Measurements from ENCODE around the gene SDHA. TPM values are rescaled to one million over a fixed set of nuclear protein-coding genes. Genes with fewer than 3 reads are reported as not detected.
"Not testable (repeated sequence)": the region's sequence is repeated elsewhere in the genome, so short reads cannot be mapped to it uniquely, and the experiment has no call there.

The SDHA gene
- total and polyA plus RNA-seq, 2 donors (not counting 1 experiment from before 2014, with no cell fraction given): 77.2 to 137 TPM

DNA sequence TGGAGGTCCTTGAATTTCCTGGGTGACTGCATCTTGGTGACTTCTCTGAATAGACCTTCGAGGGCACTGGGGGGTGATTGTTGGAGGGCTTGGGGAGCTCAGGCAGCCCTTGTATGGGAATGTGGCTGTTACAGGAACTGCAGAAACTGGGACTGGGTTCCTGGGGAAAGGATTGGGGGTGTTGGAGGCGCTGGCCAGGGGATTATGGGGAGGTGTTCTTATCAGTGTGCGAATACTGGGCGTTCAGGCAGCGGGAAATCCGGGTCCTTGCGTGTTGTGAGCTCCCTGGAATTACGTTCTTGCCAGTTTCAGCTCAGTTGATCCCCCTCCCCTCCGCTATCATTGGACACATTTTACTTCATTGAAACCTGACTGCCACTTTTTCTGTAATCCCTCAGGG, 55.0 kb downstream of the SDHA start:
- H3K4me2 ChIP-seq (replicated peaks; ENCODE audit: low read depth, low read length, poor library complexity, severe bottlenecking); H3K27ac ChIP-seq (ENCODE audit: low read length in 2 of 2); ATAC-seq (ENCODE audit: low read depth); H3K9me3 Mint-ChIP-seq (ENCODE audit: insufficient read depth); H3K9me3 ChIP-seq (ENCODE audit: control extremely low read depth in 1 of 3, control insufficient read depth in 2 of 3, insufficient read depth in 1 of 3, low read length in 2 of 3); intact Hi-C loops (cut with micrococcal nuclease); DNase-seq; H3K9ac ChIP-seq (ENCODE audit: low read length); POLR2A ChIA-PET; H2AFZ ChIP-seq (ENCODE audit: insufficient read depth, low read depth, low read length, poor library complexity, severe bottlenecking); H3K27ac Mint-ChIP-seq; H3K27me3 Mint-ChIP-seq; H3K4me3 ChIP-seq (ENCODE audit: control extremely low read depth in 1 of 5, extremely low read depth in 1 of 5, insufficient read depth in 1 of 5, low read depth in 2 of 5, low read length in 4 of 5); H3K27me3 ChIP-seq (replicated peaks in 1 of 4; ENCODE audit: control extremely low read depth in 1 of 4, control insufficient read depth in 3 of 4, insufficient read depth in 4 of 4, low read length in 3 of 4); CTCF ChIA-PET: not testable (repeated sequence)
- 71% methylated on average over 1 of the region's 9 CpGs for WGBS (ENCODE audit: insufficient coverage)
- peaks cover 23% of the 10 kb centered on the region for H4K20me1 ChIP-seq (ENCODE audit: control insufficient read depth, insufficient read depth, low read length, poor library complexity, severe bottlenecking)
- peaks cover 0 to 14% of the 10 kb centered on the region in 2 donors for H3K4me1 ChIP-seq (ENCODE audit: control insufficient read depth in 2 of 2, insufficient read depth in 2 of 2, low read length in 2 of 2)
- Mint-ChIP-seq H3K4me1 (peaks cover 26% of the 10 kb centered on the region), H3K4me3 (peak overlapping the region; percentile 80)
- H3K36me3 ChIP-seq (replicated peaks in 1 of 2; ENCODE audit: control extremely low read depth in 1 of 2, control insufficient read depth in 1 of 2, extremely low read depth in 1 of 2, insufficient read depth in 2 of 2, low read length in 1 of 2): peaks cover 0 to 21% of the 10 kb centered on the region in 2 experiments
- peaks cover 49% of the 10 kb centered on the region for H3K79me2 ChIP-seq (ENCODE audit: control insufficient read depth, insufficient read depth, low read length)

DNA sequence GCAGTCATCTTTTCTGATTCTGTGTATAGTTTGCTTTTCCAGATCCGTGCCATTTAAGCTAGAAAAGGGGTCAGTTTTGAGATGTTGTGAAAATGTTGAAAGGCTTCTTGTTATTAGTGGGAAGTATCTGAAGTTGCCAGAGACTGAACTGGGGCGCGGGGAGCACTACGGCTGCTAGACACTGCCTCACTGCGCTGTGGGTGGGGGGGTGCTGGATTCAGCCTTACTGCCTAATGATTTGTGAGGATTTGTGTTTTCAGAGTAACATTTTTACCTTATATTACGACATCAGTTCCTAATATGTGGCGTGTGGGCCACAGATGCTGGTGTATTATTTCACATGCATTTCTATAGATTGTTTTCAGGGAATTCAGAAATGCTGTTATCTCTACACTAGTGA, 55.4 kb downstream of the SDHA start:
- Histone ChIP-seq H3K4me1 (ENCODE audit: control insufficient read depth in 2 of 2, insufficient read depth in 2 of 2, low read length in 2 of 2) (peaks cover 0 to 14% of the 10 kb centered on the region in 2 donors), H3K36me3 (replicated peaks in 1 of 2; ENCODE audit: control extremely low read depth in 1 of 2, control insufficient read depth in 1 of 2, extremely low read depth in 1 of 2, insufficient read depth in 2 of 2, low read length in 1 of 2) (peaks cover 0 to 21% of the 10 kb centered on the region in 2 experiments), H3K79me2 (ENCODE audit: control insufficient read depth, insufficient read depth, low read length) (peaks cover 53% of the 10 kb centered on the region), H4K20me1 (ENCODE audit: control insufficient read depth, insufficient read depth, low read length, poor library complexity, severe bottlenecking) (peaks cover 25% of the 10 kb centered on the region)
- ATAC-seq (ENCODE audit: low read depth); H3K27me3 ChIP-seq (replicated peaks in 1 of 4; ENCODE audit: control extremely low read depth in 1 of 4, control insufficient read depth in 3 of 4, insufficient read depth in 4 of 4, low read length in 3 of 4); H3K4me3 ChIP-seq (ENCODE audit: control extremely low read depth in 1 of 5, extremely low read depth in 1 of 5, insufficient read depth in 1 of 5, low read depth in 2 of 5, low read length in 4 of 5); H3K4me2 ChIP-seq (replicated peaks; ENCODE audit: low read depth, low read length, poor library complexity, severe bottlenecking); H3K9me3 Mint-ChIP-seq (ENCODE audit: insufficient read depth); H3K27me3 Mint-ChIP-seq; H3K27ac Mint-ChIP-seq; CTCF ChIA-PET; H3K9ac ChIP-seq (ENCODE audit: low read length); H3K27ac ChIP-seq (ENCODE audit: low read length in 2 of 2); intact Hi-C loops (cut with micrococcal nuclease); H3K9me3 ChIP-seq (ENCODE audit: control extremely low read depth in 1 of 3, control insufficient read depth in 2 of 3, insufficient read depth in 1 of 3, low read length in 2 of 3); H2AFZ ChIP-seq (ENCODE audit: insufficient read depth, low read depth, low read length, poor library complexity, severe bottlenecking); DNase-seq; POLR2A ChIA-PET: not testable (repeated sequence)
- 100% methylated on average over 4 of the region's 7 CpGs for WGBS (ENCODE audit: insufficient coverage)
- Mint-ChIP-seq H3K4me3 (peak overlapping the region; percentile 80), H3K4me1 (peaks cover 26% of the 10 kb centered on the region)

DNA sequence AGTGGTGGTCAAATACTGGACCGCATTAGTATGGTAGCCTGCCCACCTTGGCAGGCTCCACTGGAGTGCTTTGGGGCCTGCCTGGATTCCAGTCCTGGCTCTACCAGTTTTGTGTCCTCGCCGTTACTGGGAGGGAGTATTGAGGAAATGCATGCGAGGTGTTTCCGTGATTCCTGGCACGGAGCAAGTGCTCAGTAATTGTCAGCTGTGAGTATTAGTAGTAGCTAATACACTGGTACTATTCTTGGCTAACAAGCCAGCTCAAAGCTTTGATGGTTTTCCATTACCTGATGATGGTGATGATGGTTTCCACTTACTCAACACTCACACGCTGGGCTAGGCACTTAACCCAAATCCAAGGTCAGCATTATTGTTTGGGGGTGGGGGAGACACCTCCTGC, 56.2 kb downstream of the SDHA start:
- H3K4me3 ChIP-seq (ENCODE audit: control extremely low read depth in 1 of 5, extremely low read depth in 1 of 5, insufficient read depth in 1 of 5, low read depth in 2 of 5, low read length in 4 of 5); CTCF ChIA-PET; H3K27me3 ChIP-seq (replicated peaks in 1 of 4; ENCODE audit: control extremely low read depth in 1 of 4, control insufficient read depth in 3 of 4, insufficient read depth in 4 of 4, low read length in 3 of 4); ATAC-seq (ENCODE audit: low read depth); H2AFZ ChIP-seq (ENCODE audit: insufficient read depth, low read depth, low read length, poor library complexity, severe bottlenecking); H3K27ac ChIP-seq (ENCODE audit: low read length in 2 of 2); H3K27ac Mint-ChIP-seq; H3K9me3 ChIP-seq (ENCODE audit: control extremely low read depth in 1 of 3, control insufficient read depth in 2 of 3, insufficient read depth in 1 of 3, low read length in 2 of 3); H3K4me2 ChIP-seq (replicated peaks; ENCODE audit: low read depth, low read length, poor library complexity, severe bottlenecking); H3K4me3 Mint-ChIP-seq; DNase-seq; intact Hi-C loops (cut with micrococcal nuclease); H3K27me3 Mint-ChIP-seq; H3K9me3 Mint-ChIP-seq (ENCODE audit: insufficient read depth); H3K9ac ChIP-seq (ENCODE audit: low read length); POLR2A ChIA-PET: not testable (repeated sequence)
- H3K4me1 Mint-ChIP-seq: peaks cover 29% of the 10 kb centered on the region
- peaks cover 0 to 21% of the 10 kb centered on the region in 2 experiments for H3K36me3 ChIP-seq (replicated peaks in 1 of 2; ENCODE audit: control extremely low read depth in 1 of 2, control insufficient read depth in 1 of 2, extremely low read depth in 1 of 2, insufficient read depth in 2 of 2, low read length in 1 of 2)
- WGBS (ENCODE audit: insufficient coverage): no CpG with 5 or more reads among the region's 7 CpGs
- H4K20me1 ChIP-seq (ENCODE audit: control insufficient read depth, insufficient read depth, low read length, poor library complexity, severe bottlenecking): peaks cover 34% of the 10 kb centered on the region
- H3K4me1 ChIP-seq (ENCODE audit: control insufficient read depth in 2 of 2, insufficient read depth in 2 of 2, low read length in 2 of 2): peaks cover 0 to 14% of the 10 kb centered on the region in 2 donors
- peaks cover 62% of the 10 kb centered on the region for H3K79me2 ChIP-seq (ENCODE audit: control insufficient read depth, insufficient read depth, low read length)

Data from B cell (primary cell).